ENCODE data around the gene PARD3B. TPM values are rescaled to one million over a fixed set of nuclear protein-coding genes. Genes with fewer than 3 reads are reported as not detected.

The PARD3B gene
- total RNA-seq, 4 donors from 2014 or later, result 27.8 to 39.3 (median 33.7) TPM

DNA sequence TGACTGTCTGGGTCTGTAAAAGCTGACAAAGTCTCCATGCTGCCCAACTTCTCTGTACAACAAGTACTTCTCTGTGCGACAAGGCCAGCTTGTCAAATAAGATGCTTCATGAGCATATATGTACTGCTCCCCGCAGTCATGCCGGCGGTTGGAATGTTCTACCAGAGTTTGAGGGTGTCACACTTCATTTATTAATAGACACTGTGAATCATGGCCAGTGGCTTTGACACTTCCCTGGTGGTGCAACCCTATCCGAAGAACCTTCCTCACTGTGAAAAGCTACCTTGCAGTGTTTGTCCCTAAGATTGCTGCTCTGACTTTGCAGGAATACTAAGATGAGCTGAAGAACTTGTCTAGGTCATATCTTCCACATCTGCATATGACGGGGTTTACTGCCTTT, 1016.2 kb downstream of the PARD3B start:
- ATAC-seq (ENCODE audit: low FRiP score) (no peak), DNase-seq (ENCODE audit: low spot score) (no peak)
- TF ChIP-seq, protein P1, sequence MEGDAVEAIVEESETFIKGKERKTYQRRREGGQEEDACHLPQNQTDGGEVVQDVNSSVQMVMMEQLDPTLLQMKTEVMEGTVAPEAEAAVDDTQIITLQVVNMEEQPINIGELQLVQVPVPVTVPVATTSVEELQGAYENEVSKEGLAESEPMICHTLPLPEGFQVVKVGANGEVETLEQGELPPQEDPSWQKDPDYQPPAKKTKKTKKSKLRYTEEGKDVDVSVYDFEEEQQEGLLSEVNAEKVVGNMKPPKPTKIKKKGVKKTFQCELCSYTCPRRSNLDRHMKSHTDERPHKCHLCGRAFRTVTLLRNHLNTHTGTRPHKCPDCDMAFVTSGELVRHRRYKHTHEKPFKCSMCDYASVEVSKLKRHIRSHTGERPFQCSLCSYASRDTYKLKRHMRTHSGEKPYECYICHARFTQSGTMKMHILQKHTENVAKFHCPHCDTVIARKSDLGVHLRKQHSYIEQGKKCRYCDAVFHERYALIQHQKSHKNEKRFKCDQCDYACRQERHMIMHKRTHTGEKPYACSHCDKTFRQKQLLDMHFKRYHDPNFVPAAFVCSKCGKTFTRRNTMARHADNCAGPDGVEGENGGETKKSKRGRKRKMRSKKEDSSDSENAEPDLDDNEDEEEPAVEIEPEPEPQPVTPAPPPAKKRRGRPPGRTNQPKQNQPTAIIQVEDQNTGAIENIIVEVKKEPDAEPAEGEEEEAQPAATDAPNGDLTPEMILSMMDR (IDR thresholded peaks at IDR 0.05), result no peak

DNA sequence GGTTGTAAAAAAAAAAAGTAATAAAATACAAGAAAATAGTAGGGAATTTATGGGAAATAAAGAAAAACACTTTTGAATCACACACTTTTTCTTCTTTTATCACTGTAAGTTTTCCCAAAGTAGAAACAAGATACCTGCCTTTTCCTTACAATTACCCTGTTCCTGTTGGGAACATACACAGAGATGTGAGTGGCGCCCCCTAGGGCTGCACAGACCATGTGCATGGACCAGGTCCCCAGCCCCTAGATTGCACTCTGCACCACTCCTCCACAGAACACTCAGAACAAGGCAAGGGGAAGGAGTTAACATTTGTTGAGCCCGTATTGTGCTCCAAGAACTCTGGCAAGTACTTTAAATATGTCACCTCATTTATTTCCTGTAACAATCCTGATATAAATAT, 1018.4 kb downstream of the PARD3B start:
- DNase-seq (ENCODE audit: low spot score) (no peak), ATAC-seq (ENCODE audit: low FRiP score) (no peak)
- TF ChIP-seq, protein P1 (IDR thresholded peaks at IDR 0.05), result no peak

DNA sequence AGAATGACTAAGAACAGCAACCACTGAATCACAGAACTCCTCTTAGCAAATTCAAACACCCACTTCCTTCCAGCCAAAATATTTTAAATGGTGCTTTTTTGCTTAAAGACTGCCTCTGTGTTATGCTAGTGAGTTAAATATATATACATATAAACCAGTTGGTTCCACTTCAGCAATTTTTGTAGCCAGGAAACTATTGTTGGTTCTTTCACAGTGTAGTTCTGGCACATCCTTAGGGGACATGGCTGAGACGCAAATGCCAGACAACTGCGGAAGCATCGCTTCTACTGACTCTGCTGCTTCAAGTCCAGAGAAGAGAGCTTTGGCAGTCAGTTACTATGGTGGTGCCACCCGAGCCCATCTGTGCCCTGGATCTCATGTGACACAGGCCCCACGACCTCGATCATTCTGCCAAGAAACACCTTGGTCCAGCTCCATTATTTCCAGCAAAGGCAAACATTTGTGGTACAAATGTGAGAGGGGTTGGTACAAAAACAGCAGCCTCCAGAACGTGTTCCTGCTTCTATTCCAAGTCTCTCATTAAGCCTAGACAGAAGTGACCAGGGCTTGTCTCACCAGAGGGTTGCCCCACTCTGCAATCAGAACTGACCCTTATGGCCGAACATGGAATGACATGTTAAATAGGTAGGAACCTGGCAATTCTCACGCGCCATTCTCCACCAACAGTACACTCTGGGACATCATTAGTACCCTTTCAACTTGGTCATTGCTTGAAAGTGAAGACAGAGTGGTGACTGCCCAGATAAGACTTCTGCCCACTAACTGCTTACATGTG, 1019.3 kb downstream of the PARD3B start:
- no peak for DNase-seq (ENCODE audit: low spot score)
- TF ChIP-seq, protein P1 (IDR thresholded peaks at IDR 0.05), result no peak
- no peak for ATAC-seq (ENCODE audit: low FRiP score)

DNA sequence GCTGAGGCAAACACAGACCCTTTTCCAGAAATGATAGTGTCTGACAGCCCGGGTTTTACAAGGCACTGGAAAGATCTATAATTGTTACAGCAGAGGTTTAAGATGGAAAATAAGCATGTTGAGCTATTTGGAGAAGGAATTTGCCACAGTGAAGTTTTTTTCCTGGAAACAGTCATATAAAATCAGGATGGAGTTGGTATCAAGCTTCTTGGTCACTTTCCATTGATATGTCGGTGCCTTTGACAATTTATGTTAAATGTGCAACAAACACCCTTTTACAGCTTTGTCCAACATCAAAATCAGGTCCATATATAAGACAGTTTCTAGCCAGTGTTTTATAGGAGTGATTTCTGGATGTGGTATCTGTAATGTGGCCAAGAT, 1019.9 kb downstream of the PARD3B start:
- DNase-seq (ENCODE audit: low spot score) (no peak), ATAC-seq (ENCODE audit: low FRiP score) (no peak)
- TF ChIP-seq, protein P1 (IDR thresholded peaks at IDR 0.05), result no peak

DNA sequence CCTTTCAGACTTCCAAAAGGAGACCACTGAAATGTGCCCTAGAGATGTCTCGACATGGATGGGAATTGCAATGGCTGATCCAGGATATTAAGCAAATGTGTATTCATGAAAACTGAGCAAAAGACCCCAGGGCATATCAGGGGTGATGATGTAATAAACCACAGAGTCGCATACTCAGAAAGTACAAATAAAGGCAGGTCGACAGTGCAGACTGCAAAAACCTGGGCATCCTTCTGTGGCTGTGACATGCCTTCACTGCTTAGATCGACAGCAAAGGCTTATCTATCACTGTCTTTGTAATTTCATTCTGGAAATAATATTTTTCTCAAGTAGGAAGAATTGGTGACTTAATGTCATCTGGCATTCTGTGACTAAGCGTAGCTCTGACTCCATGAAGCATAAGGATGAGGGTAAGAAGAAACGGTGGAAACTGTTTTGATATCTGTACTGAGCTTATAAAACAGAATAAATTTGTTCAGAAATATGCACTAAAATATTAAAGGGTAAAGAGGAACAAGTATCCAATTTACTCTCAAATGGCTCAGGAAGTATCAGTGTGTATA, 1021.4 kb downstream of the PARD3B start:
- TF ChIP-seq, protein P1 (IDR thresholded peaks at IDR 0.05), result no peak
- ATAC-seq (ENCODE audit: low FRiP score) (no peak), DNase-seq (ENCODE audit: low spot score) (no peak)

DNA sequence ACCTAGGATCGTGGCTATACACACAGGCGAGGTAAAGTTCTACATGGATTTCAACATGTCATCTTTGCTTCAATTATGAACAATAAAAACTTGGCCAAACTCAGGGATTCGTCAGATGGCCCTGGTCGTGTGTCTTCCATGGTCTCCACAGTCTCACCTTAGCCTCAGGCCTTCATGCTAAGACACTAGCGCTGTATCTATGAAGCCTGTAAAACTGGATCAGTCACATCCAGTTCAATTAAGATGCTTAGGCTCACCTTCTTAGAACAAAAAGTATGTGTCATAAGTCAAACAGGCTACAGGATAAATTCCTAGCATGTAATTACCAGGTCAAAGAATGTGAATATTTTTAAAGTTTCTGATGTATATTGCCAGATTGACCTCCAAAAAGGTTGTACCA, 1023.3 kb downstream of the PARD3B start:
- ATAC-seq (ENCODE audit: low FRiP score), result no peak
- TF ChIP-seq, protein P1 (IDR thresholded peaks at IDR 0.05), result no peak
- no peak for DNase-seq (ENCODE audit: low spot score)

DNA sequence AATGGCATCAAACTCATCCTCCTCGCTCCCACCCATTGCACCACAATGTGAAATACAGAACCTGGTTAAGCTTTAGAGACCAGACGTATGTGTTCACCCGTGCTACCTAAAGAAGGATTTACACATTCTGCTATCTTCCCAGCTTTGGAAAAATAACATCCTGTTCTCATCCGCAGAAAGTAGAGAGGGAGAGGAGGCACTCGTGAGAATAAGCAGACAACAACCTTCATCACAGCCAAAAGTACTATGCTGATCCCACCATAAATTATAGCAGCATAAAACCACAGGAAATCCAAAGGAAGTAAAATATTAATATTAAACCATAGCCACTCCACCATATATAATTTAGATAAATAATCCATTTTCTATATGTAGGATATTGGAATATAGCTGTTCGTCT, 1025.4 kb downstream of the PARD3B start:
- TF ChIP-seq, protein P1 (IDR thresholded peaks at IDR 0.05), result no peak
- DNase-seq (ENCODE audit: low spot score), result no peak
- ATAC-seq (ENCODE audit: low FRiP score), result no peak

All from omental fat pad (tissue), 4 donors.